H1 (cell line): Measurements from ENCODE around the gene SIGLEC14. TPM values are rescaled to one million over a fixed set of nuclear protein-coding genes. Genes with fewer than 3 reads are reported as not detected.

Experiments
- CTCF ChIA-PET: fragments of 300-600 bp; sonication (Branson Sonifier 250); formaldehyde crosslinking; loops from one replicate; lab custom pipeline; 2021; ENCODE audit not compliant: partially characterized antibody; lab: Charles Lee
- POLR2A ChIA-PET: fragments of 300-600 bp; sonication (Branson Sonifier 250); formaldehyde crosslinking; loops from one replicate; lab custom pipeline; 2021; ENCODE audit warnings: inconsistent platforms; ENCODE audit not compliant: partially characterized antibody; lab: Charles Lee
- DNase-seq, 2 experiments: peaks; one replicate each; pipeline versions ENCODE4 v3.0.0 to v3.0.0-alpha.2; 2010 to 2022; ENCODE audit warnings: low spot score in 2 of 2, low read depth in 1 of 2, mixed read lengths in 1 of 2
- FAIRE-seq: peaks from 2 replicates; lab custom pipeline; 2011; peaks lifted over from hg19 to GRCh38; lab: Jason Lieb, UNC
- H2AFZ ChIP-seq: 2 replicates; pipeline ENCODE4 v1.8.1; 2012; ENCODE audit warnings: low read length, inconsistent platforms
- H2AK5ac ChIP-seq: 2 replicates; pipeline ENCODE4 v1.6.1; 2013; ENCODE audit warnings: low read depth, low read length
- H2BK120ac ChIP-seq: replicated peaks from 2 replicates; pipeline ENCODE3; 2013; ENCODE audit warnings: low read depth, low read length, inconsistent platforms
- H2BK12ac ChIP-seq: 2 replicates; pipeline ENCODE4 v1.6.1; 2013; ENCODE audit warnings: low read depth, low read length
- H2BK15ac ChIP-seq: 2 replicates; pipeline ENCODE4 v1.6.1; 2013; ENCODE audit warnings: low read length
- H2BK20ac ChIP-seq: 2 replicates; pipeline ENCODE4 v1.6.1; 2013; ENCODE audit warnings: low read length
- H2BK5ac ChIP-seq: 2 replicates; pipeline ENCODE4 v1.6.1; 2013; ENCODE audit warnings: low read depth, low read length
- H3K14ac ChIP-seq: 2 replicates; pipeline ENCODE4 v1.6.1; 2013; ENCODE audit warnings: inconsistent platforms; ENCODE audit not compliant: insufficient read length
- H3K18ac ChIP-seq: 2 replicates; pipeline ENCODE4 v1.6.1; 2013; ENCODE audit warnings: low read length; ENCODE audit errors: extremely low read depth
- H3K23ac ChIP-seq: 2 replicates; pipeline ENCODE4 v1.6.1; 2013; ENCODE audit warnings: inconsistent platforms; ENCODE audit not compliant: insufficient read length
- H3K23me2 ChIP-seq: 2 replicates; pipeline ENCODE4 v1.6.1; 2013; ENCODE audit warnings: low read depth, low read length
- H3K27ac ChIP-seq: 2 replicates; pipeline ENCODE4 v1.6.1; 2011; ENCODE audit warnings: low read depth, low read length, inconsistent platforms
- H3K27me3 ChIP-seq, 4 experiments: replicated peaks in 1 of 4; 1 replicate in 1 of 4; 2 replicates in 3 of 4; pipeline versions ENCODE4 v1.6.1 to v1.8.1; 2011 to 2013; ENCODE audit warnings: low read length in 3 of 4, mild to moderate bottlenecking in 3 of 4, inconsistent platforms in 2 of 4, mixed read lengths in 2 of 4, moderate library complexity in 1 of 4; ENCODE audit not compliant: control insufficient read depth in 3 of 4, insufficient read depth in 3 of 4; ENCODE audit errors: extremely low read depth in 1 of 4
- H3K36me3 ChIP-seq, 4 experiments: 2 replicates each; pipeline versions ENCODE4 v1.6.1 to v1.8.1; 2011 to 2013; ENCODE audit warnings: mild to moderate bottlenecking in 4 of 4, low read length in 3 of 4, moderate library complexity in 2 of 4, control low read depth in 1 of 4, inconsistent platforms in 1 of 4; ENCODE audit not compliant: insufficient read depth in 4 of 4, control insufficient read depth in 2 of 4
- H3K4ac ChIP-seq: replicated peaks from 2 replicates; pipeline ENCODE3; 2013; ENCODE audit warnings: low read length, low read depth, mixed read lengths, inconsistent platforms; ENCODE audit not compliant: insufficient read length
- H3K4me1 ChIP-seq, 4 experiments: replicated peaks in 1 of 4; 1 replicate in 1 of 4; 2 replicates in 3 of 4; pipeline versions ENCODE4 v1.6.1 to v1.8.1; 2011 to 2013; ENCODE audit warnings: low read length in 3 of 4, inconsistent platforms in 2 of 4, mixed read lengths in 1 of 4; ENCODE audit not compliant: insufficient read depth in 4 of 4, control insufficient read depth in 3 of 4
- H3K4me2 ChIP-seq, 2 experiments: 2 replicates each; pipeline versions ENCODE4 v1.6.1 to v1.8.1; 2011 to 2013; ENCODE audit warnings: low read depth in 2 of 2, low read length in 2 of 2, control low read depth in 1 of 2, inconsistent platforms in 1 of 2, mild to moderate bottlenecking in 1 of 2; ENCODE audit not compliant: insufficient read depth in 1 of 2
- H3K4me3 ChIP-seq, 4 experiments: fragments of 200-600, 300-600 bp in 1 of 4; sonication (generic), shearing (Covaris generic), sonication (Bioruptor Twin) in 1 of 4; 2 replicates each; pipeline versions ENCODE4 v1.5.1 to v1.8.1; 2011 to 2016; ENCODE audit warnings: low read length in 4 of 4, low read depth in 3 of 4, control low read depth in 2 of 4, inconsistent platforms in 2 of 4, mild to moderate bottlenecking in 2 of 4, mixed read lengths in 1 of 4, moderate library complexity in 1 of 4; ENCODE audit not compliant: insufficient read depth in 2 of 4; ENCODE audit errors: extremely low read depth in 1 of 4
- H3K56ac ChIP-seq: replicated peaks from 2 replicates; pipeline ENCODE3; 2013; ENCODE audit warnings: low read depth, mild to moderate bottlenecking, mixed read lengths, low read length, inconsistent platforms; ENCODE audit not compliant: insufficient read length
- H3K79me1 ChIP-seq: 2 replicates; pipeline ENCODE4 v1.6.1; 2013; ENCODE audit warnings: low read depth, low read length, control low read depth
- H3K79me2 ChIP-seq, 2 experiments: 2 replicates each; pipeline versions ENCODE4 v1.6.1 to v1.8.1; 2012 to 2013; ENCODE audit warnings: low read length in 2 of 2, mild to moderate bottlenecking in 2 of 2, inconsistent platforms in 1 of 2; ENCODE audit not compliant: insufficient read depth in 2 of 2, control insufficient read depth in 1 of 2
- H3K9ac ChIP-seq, 4 experiments: replicated peaks in 1 of 4; 1 replicate in 1 of 4; 2 replicates in 3 of 4; pipeline versions ENCODE4 v1.6.1 to v1.8.1; 2011 to 2013; ENCODE audit warnings: low read depth in 3 of 4, low read length in 3 of 4, control low read depth in 2 of 4, mild to moderate bottlenecking in 2 of 4, moderate library complexity in 2 of 4, inconsistent platforms in 1 of 4; ENCODE audit errors: extremely low read depth in 1 of 4
- H3K9me3 ChIP-seq, 2 experiments: 2 replicates each; pipeline versions ENCODE4 v1.6.1 to v1.8.1; 2012 to 2013; ENCODE audit warnings: mild to moderate bottlenecking in 2 of 2, moderate library complexity in 2 of 2, control low read depth in 1 of 2, inconsistent platforms in 1 of 2, low read depth in 1 of 2, low read length in 1 of 2, mixed read lengths in 1 of 2; ENCODE audit not compliant: insufficient read depth in 2 of 2
- H4K20me1 ChIP-seq, 2 experiments: replicated peaks in 1 of 2; 2 replicates each; pipeline versions ENCODE3 to v1.8.1; 2011 to 2013; ENCODE audit warnings: inconsistent platforms in 2 of 2, low read length in 2 of 2, mild to moderate bottlenecking in 1 of 2; ENCODE audit not compliant: insufficient read depth in 2 of 2, control insufficient read depth in 1 of 2
- H4K5ac ChIP-seq: 2 replicates; pipeline ENCODE4 v1.6.1; 2013; ENCODE audit warnings: low read length, low read depth, mixed read lengths, inconsistent platforms; ENCODE audit not compliant: insufficient read length
- H4K8ac ChIP-seq: 2 replicates; pipeline ENCODE4 v1.8.0; 2013; ENCODE audit warnings: mild to moderate bottlenecking, moderate library complexity, low read length, inconsistent platforms; ENCODE audit not compliant: insufficient read depth; ENCODE audit errors: extremely low read depth
- H4K91ac ChIP-seq: replicated peaks from 2 replicates; pipeline ENCODE3; 2013; ENCODE audit warnings: low read length, mixed read lengths, inconsistent platforms; ENCODE audit not compliant: insufficient read length
- CBX5 ChIP-seq: fragments of 300-800, 300-1000 bp; sonication (generic); IDR thresholded peaks from 2 replicates; pipeline ENCODE4 v1.7.1; 2016; ENCODE audit warnings: antibody characterized with exemption, low read length, low read depth
- PHF8 ChIP-seq: fragments of 200-600 bp; sonication (generic); conservative IDR thresholded peaks from 2 replicates; pipeline ENCODE4 v1.7.1; 2012; ENCODE audit warnings: low read depth, mild to moderate bottlenecking, inconsistent platforms, low read length, moderate library complexity
- RAD21 ChIP-seq, 2 experiments: IDR thresholded peaks in 1 of 2; conservative IDR thresholded peaks in 1 of 2; 2 replicates each; pipeline ENCODE4 v1.6.1; 2011; ENCODE audit warnings: low read depth in 2 of 2, low read length in 2 of 2, improper control_type of control experiment in 1 of 2, inconsistent platforms in 1 of 2, mild to moderate bottlenecking in 1 of 2, moderate library complexity in 1 of 2
- WGBS, 2 experiments: shearing (Covaris generic) in 1 of 2; methylation state at CpG; one replicate each; pipeline versions ENCODE4 v1.1.6 to v1.1.7; 2013 to 2015; ENCODE audit warnings: low lambda C conversion rate in 2 of 2, mixed read lengths in 2 of 2, inconsistent platforms in 1 of 2, low coverage in 1 of 2, missing lambda C conversion rate in 1 of 2; ENCODE audit not compliant: insufficient replicate concordance in 2 of 2, insufficient coverage in 1 of 2, insufficient read length in 1 of 2; ENCODE audit errors: extremely low coverage in 1 of 2, missing lambda C conversion rate in 1 of 2; 5-methylcytosine and 5-hydroxymethylcytosine counted together
- polyA plus RNA-seq, 7 experiments: library from polyadenylated mRNA; depleted of rRNA in 3 of 7; stranded (reverse) in 5 of 7; unstranded in 2 of 7; fragments of >200 nt in 5 of 7; fragments of 200-250 nt in 2 of 7; gene quantifications; 1 replicate in 5 of 7; 2 replicates in 1 of 7; 4 replicates in 1 of 7; pipeline versions ENCODE4 v1.2.1 to v1.2.3, GENCODE V29; 2011 to 2013; ENCODE audit warnings: missing spikeins in 2 of 7, mixed read lengths in 2 of 7
- total RNA-seq: library from RNA; stranded (reverse); fragmentation: NEBNext Ultra II Directional; extraction: Animal tissue kit (Norgen Biotek cat#: 25700); gene quantifications from 2 replicates; pipeline ENCODE4 v1.2.1, GENCODE V29; 2021
- TF ChIP-seq, protein P1 (sequence below): IDR thresholded peaks from 2 replicates; pipeline ENCODE4 v1.6.1; 2011; ENCODE audit warnings: low read depth, mild to moderate bottlenecking, low read length; ENCODE audit not compliant: insufficient read depth

Gene SIGLEC14
- total and polyA plus RNA-seq, 2 of the 8 experiments (the other 6 are each of a cell fraction or from before 2014, with no cell fraction given) = not detected

DNA sequence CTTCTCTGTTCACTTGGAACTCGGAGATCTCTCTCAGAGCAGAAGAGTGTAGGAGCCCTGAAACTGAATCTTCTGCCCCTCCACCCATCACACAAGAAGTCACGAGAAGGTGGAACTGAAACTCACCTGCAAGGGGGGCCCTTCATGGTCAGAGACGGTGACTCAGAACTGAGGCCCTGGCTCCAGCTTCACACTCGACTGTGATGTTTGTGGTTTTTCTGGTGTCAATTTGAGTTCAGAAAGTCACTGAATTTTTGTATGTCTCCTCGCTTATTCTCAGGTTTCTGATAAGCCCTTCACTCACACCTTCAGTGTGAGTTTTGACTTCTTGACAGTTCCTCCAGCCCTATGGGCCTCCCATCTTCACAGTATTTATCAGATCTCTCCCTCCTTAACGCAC is 39.5 kb downstream of the SIGLEC14 start:
- TF ChIP-seq CBX5 (no peak), RAD21 (IDR thresholded peaks at IDR 0.05 in 1 of 2, conservative IDR thresholded peaks at IDR 0.05 in 1 of 2; ENCODE audit: low read depth in 2 of 2, low read length in 2 of 2) (no peak), PHF8 (no peak)
- TF ChIP-seq, protein P1, sequence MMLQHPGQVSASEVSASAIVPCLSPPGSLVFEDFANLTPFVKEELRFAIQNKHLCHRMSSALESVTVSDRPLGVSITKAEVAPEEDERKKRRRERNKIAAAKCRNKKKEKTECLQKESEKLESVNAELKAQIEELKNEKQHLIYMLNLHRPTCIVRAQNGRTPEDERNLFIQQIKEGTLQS = no peak
- H3K27me3 ChIP-seq = no peaks in the 10 kb centered on the region
- H2BK120ac ChIP-seq = no peak overlapping the region
- H4K91ac ChIP-seq = no peak overlapping the region
- no peak overlapping the region for H3K4me2 ChIP-seq
- no peak overlapping the region for H3K18ac ChIP-seq
- H3K4me3 ChIP-seq = no peak overlapping the region
- ChIA-PET POLR2A (no interaction called here), CTCF (interaction anchor here (0.9 to 3.8 kb wide), 11 partner anchors 8 to 171 kb away, joined by 3 to 23 read pairs (median 7); no protein-coding TSS in a partner anchor)
- no peaks in the 10 kb centered on the region for H3K36me3 ChIP-seq
- H3K4ac ChIP-seq = no peak overlapping the region
- no peak overlapping the region for H2BK20ac ChIP-seq
- no peak for DNase-seq
- H2AK5ac ChIP-seq = no peak overlapping the region
- H2BK15ac ChIP-seq = no peak overlapping the region
- no peak overlapping the region for H3K56ac ChIP-seq
- H3K79me2 ChIP-seq = no peaks in the 10 kb centered on the region
- no peaks in the 10 kb centered on the region for H3K23me2 ChIP-seq
- H4K5ac ChIP-seq = no peak overlapping the region
- 66% methylated on average over 6 of the region's 6 CpGs; no CpG with 5 or more reads in 1 of the 2 experiments for WGBS, 2 experiments
- no peak overlapping the region for H3K27ac ChIP-seq
- H3K4me1 ChIP-seq = no peaks in the 10 kb centered on the region
- H4K8ac ChIP-seq = no peak overlapping the region
- no peaks in the 10 kb centered on the region for H3K79me1 ChIP-seq
- no peak overlapping the region for H2BK5ac ChIP-seq
- no peaks in the 10 kb centered on the region for H4K20me1 ChIP-seq
- FAIRE-seq = no peak
- no peak overlapping the region for H3K14ac ChIP-seq
- peaks cover 34 to 47% of the 10 kb centered on the region in 2 experiments for H3K9me3 ChIP-seq
- H2BK12ac ChIP-seq = no peak overlapping the region
- H3K9ac ChIP-seq = no peak overlapping the region
- no peak overlapping the region for H3K23ac ChIP-seq
- H2AFZ ChIP-seq = no peak overlapping the region
